Right lobe of liver (tissue), 6 donors: ENCODE data around the gene TSKU. TPM values are rescaled to one million over a fixed set of nuclear protein-coding genes. Genes with fewer than 3 reads are reported as not detected.

ENCODE experiments used
- ATAC-seq, 4 donors: fragments of 200-7000 bp; cut with Tn5 transposase; one replicate each; pipeline ENCODE4 v1.9.1; 2020; ENCODE audit warnings: mild to moderate bottlenecking in 4 of 4, moderate library complexity in 4 of 4
- DNase-seq, 3 donors: peaks; one replicate each; pipeline ENCODE4 v3.0.0-alpha.2; 2020
- H3K27ac ChIP-seq, 3 donors: fragments of 200-600 bp; one replicate each; pipeline ENCODE4 v1.8.0; 2022
- H3K27me3 ChIP-seq, 2 donors: fragments of 200-600 bp; one replicate each; pipeline ENCODE4 v1.8.0; 2022
- H3K36me3 ChIP-seq, 4 donors: fragments of 200-600 bp; sonication (generic) in 1 of 4; one replicate each; pipeline versions ENCODE4 v1.5.1 to v1.8.0; 2017 to 2022; ENCODE audit warnings: control low read depth in 1 of 4
- H3K4me1 ChIP-seq, 4 donors: fragments of 200-600 bp; sonication (generic) in 1 of 4; one replicate each; pipeline versions ENCODE4 v1.5.1 to v1.8.0; 2017 to 2022; ENCODE audit warnings: control low read depth in 1 of 4
- H3K4me3 ChIP-seq, 3 donors: fragments of 200-600 bp; one replicate each; pipeline ENCODE4 v1.8.0; 2022
- H3K9me3 ChIP-seq, 4 donors: fragments of 200-600 bp; sonication (generic) in 1 of 4; one replicate each; pipeline versions ENCODE4 v1.5.1 to v1.8.0; 2017 to 2022; ENCODE audit warnings: control low read depth in 1 of 4
- POLR2A ChIP-seq: fragments of 450-650 bp; IDR thresholded peaks from one replicate; pipeline ENCODE4 v1.6.1; 2017; ENCODE audit warnings: antibody characterized with exemption, mild to moderate bottlenecking
- WGBS: methylation state at CpG from one replicate; pipeline ENCODE4 v1.1.6; 2018; ENCODE audit warnings: low coverage, low lambda C conversion rate; ENCODE audit not compliant: insufficient coverage; ENCODE audit errors: missing lambda C conversion rate; 5-methylcytosine and 5-hydroxymethylcytosine counted together
- intact Hi-C, 2 donors: fragments of 100-400 bp; cut with DNase I; formaldehyde crosslinking; loops; one replicate each; pipeline versions ENCODE4 v1.11.2 to v1.14.1; 2022
- total RNA-seq, 6 experiments: library from RNA; depleted of rRNA in 2 of 6; stranded (reverse); fragments of >200 nt in 2 of 6; fragmentation: NEBNext Ultra II Directional in 3 of 6; extraction: Animal tissue kit (Norgen Biotek cat#: 25700) in 3 of 6; gene quantifications; one replicate each; pipeline versions ENCODE4 v1.1.0 to v1.2.4, GENCODE V29; 2016 to 2023
- TF ChIP-seq, protein P1 (sequence below), 4 donors: fragments of 200-600 bp in 3 of 4; fragments of 450-650 bp in 1 of 4; IDR thresholded peaks; one replicate each; pipeline versions ENCODE4 v1.5.1 to v1.8.0; 2016 to 2022; ENCODE audit warnings: antibody characterized with exemption in 4 of 4, mild to moderate bottlenecking in 2 of 4
- donor health status: DM: no; HTN: yes; CAD: no.
- donor health status: DM: no; HTN: no; CAD: no.
- donor health status: DM: no; HTN: no; CAD: no.
- donor health status: DM: no; HTN: yes; CAD: no.
- donor health status: DM: no; HTN: yes; CAD: no.

Gene TSKU
- total RNA-seq, 6 experiments from 2014 or later = 66.1 to 1,026 (median 278) TPM

DNA sequence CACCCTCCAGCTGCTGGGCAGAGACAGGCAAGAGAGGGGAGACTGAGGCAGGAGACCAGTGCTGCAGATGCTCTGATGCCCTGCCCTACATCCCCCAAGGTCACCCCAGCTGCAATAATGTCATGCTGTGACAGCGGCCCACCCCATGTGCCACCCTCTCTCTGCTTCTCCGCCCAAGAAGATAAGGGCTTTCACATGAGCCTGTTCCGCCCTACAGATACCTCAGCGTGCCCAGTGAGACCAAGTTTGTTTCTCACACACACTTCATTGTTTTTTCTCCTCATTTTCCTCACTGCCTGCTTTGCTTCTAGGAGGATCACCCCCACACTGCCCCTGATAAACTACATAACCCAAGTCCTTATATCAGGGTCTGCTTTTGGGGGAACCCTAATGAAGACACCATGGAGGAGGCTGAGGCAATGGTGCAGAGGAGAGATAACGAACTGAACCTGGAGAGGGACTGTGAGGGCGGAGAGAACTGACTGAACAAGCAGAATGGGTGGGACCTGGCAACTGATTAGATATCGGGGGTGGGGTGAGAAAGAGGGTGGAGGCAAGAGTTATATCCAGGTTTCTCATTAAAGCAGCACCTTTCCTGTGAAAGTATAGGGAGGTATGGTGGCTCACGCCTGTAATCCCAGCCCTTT, 37.5 kb upstream of the TSKU start:
- no peak overlapping the region for H3K4me3 ChIP-seq
- 85% methylated on average over 6 of the region's 8 CpGs for WGBS
- DNase-seq = no peak
- no peaks in the 10 kb centered on the region for H3K4me1 ChIP-seq
- intact Hi-C loops = no loop called here
- TF ChIP-seq, protein P1, sequence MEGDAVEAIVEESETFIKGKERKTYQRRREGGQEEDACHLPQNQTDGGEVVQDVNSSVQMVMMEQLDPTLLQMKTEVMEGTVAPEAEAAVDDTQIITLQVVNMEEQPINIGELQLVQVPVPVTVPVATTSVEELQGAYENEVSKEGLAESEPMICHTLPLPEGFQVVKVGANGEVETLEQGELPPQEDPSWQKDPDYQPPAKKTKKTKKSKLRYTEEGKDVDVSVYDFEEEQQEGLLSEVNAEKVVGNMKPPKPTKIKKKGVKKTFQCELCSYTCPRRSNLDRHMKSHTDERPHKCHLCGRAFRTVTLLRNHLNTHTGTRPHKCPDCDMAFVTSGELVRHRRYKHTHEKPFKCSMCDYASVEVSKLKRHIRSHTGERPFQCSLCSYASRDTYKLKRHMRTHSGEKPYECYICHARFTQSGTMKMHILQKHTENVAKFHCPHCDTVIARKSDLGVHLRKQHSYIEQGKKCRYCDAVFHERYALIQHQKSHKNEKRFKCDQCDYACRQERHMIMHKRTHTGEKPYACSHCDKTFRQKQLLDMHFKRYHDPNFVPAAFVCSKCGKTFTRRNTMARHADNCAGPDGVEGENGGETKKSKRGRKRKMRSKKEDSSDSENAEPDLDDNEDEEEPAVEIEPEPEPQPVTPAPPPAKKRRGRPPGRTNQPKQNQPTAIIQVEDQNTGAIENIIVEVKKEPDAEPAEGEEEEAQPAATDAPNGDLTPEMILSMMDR (IDR thresholded peaks at IDR 0.05) = no peak
- no peak for TF ChIP-seq POLR2A
- H3K36me3 ChIP-seq = no peaks in the 10 kb centered on the region
- no peak overlapping the region for H3K27ac ChIP-seq
- ATAC-seq = peak in 3 of 4 donors; percentile 16 to 49 (median 39)
- H3K9me3 ChIP-seq = no peaks in the 10 kb centered on the region
- H3K27me3 ChIP-seq = no peaks in the 10 kb centered on the region

DNA sequence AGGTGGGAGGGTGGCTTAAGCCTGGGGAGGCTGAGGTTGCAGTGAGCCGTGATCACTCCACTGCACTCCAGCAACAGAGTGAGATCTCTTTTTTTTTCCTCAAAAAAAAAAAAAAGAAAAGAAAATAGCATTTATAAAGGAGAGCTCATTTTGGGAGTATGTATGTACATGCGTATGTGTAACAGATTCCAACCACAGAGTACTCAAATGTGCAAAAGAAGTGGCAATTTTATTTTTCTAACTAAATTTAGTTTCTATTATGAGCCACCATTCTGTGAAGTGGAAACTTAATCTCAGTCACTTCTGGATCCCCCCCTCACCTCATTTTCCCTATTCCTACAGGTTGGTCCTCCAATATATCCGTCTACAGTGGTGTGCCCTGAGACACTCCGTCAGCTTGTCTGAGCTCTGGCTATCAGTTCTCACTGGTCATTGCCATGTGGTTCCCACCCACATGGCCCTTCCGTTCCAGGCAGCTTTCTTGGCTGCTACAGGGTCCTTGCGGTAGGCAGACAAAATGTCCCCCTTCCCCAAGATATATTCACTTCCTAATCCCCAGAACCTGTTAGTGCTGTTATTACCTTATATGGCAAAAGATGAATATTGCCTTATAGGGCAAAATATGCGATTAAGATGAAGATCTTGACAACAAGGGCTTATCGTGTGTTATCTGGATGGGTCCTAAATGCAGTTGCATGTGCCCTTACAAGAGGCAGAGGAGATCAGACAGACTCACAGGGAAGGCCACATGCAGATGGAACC, 35.8 kb upstream of the TSKU start:
- no peaks in the 10 kb centered on the region for H3K4me1 ChIP-seq
- WGBS = 93% methylated on average over 8 of the region's 8 CpGs
- no peaks in the 10 kb centered on the region for H3K27me3 ChIP-seq
- TF ChIP-seq, protein P1 (IDR thresholded peaks at IDR 0.05) = no peak
- TF ChIP-seq POLR2A = no peak
- no peaks in the 10 kb centered on the region for H3K36me3 ChIP-seq
- H3K9me3 ChIP-seq = no peaks in the 10 kb centered on the region
- intact Hi-C loops = no loop called here
- no peak overlapping the region for H3K4me3 ChIP-seq
- no peak for ATAC-seq
- no peak overlapping the region for H3K27ac ChIP-seq
- no peak for DNase-seq

DNA sequence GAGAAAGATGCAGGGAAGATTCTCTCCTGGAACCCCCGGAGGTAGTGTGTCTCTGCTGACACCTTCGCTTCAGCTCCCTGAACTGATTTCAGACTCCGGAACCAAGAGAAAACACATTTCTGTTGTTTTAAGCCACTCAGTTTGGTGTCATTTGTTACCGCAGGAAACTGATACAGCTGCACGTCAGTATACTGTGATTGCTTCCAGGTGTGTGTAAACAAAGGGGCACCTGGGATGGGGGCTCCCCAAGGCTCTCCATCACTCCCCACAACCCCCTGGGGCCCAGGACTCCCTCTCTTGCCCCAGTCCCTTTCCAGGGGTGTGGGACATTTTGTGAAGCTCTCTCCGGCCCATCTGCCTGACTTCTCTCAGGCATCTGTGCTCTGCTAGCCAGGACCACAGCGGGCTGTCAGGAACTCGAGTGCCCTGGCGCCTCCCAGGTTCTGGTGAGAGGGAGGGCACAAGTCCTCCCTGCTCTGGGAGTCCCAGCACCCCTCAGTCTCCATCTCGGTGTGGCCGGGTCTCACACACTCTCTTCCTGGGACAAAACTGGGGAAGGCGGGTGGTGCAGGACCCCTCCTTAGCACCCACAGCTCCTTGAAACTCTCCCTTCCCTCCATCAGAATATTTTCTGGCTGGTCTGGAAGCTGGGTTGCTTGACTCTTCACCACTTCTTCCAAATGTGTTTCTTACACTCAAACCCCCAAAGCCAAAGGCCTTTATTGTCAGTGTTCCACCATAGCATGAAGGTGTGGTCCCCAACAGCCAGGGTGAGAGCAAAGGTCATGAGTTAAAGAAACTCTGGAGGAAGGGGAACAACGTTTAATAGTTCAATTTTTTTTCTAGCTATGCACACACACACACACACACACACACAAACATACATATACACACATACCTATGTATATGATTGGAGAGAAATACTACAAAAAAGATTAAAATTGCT, 35.0 kb upstream of the TSKU start:
- no peaks in the 10 kb centered on the region for H3K9me3 ChIP-seq
- 73% methylated on average over 5 of the region's 13 CpGs for WGBS
- no peaks in the 10 kb centered on the region for H3K27me3 ChIP-seq
- no peaks in the 10 kb centered on the region for H3K4me1 ChIP-seq
- no peak overlapping the region for H3K4me3 ChIP-seq
- ATAC-seq = no peak
- TF ChIP-seq POLR2A = no peak
- TF ChIP-seq, protein P1 (IDR thresholded peaks at IDR 0.05) = no peak
- no peak overlapping the region for H3K27ac ChIP-seq
- intact Hi-C loops = no loop called here
- DNase-seq = no peak
- no peaks in the 10 kb centered on the region for H3K36me3 ChIP-seq

GRCh38 chr11:76748948-76749347, 34.2 kb upstream of the TSKU start:
- Histone ChIP-seq H3K9me3 (no peaks in the 10 kb centered on the region), H3K4me3 (no peak overlapping the region), H3K4me1 (no peaks in the 10 kb centered on the region), H3K27me3 (no peaks in the 10 kb centered on the region), H3K27ac (no peak overlapping the region), H3K36me3 (no peaks in the 10 kb centered on the region)
- no peak for TF ChIP-seq POLR2A
- TF ChIP-seq, protein P1 (IDR thresholded peaks at IDR 0.05) = no peak
- 70% methylated on average over 5 of the region's 5 CpGs for WGBS
- ATAC-seq (no peak), DNase-seq (no peak)
- intact Hi-C loops = no loop called here
